ENCODE measurements around the gene TREX2. TPM values are rescaled to one million over a fixed set of nuclear protein-coding genes. Genes with fewer than 3 reads are reported as not detected.

The TREX2 gene
- total and polyA plus RNA-seq, 12 donors: 0.28 to 4.3 (median 1.1) TPM; not detected in 2

GRCh38 chrX:153435845-153436244 is 10.0 kb downstream of the TREX2 start:
- Histone ChIP-seq H3K4me3 (no peak overlapping the region), H3K4me1 (replicated peaks in 1 of 2) (no peaks in the 10 kb centered on the region), H3K36me3 (replicated peaks in 1 of 2) (no peaks in the 10 kb centered on the region), H3K27me3 (no peaks in the 10 kb centered on the region), H3K27ac (no peak overlapping the region), H3K9me3 (replicated peaks in 1 of 3) (peaks cover 0 to 1% (median 0%) of the 10 kb centered on the region in 3 donors)
- TF ChIP-seq CTCF (IDR thresholded peaks at IDR 0.05) (no peak), POLR2A (IDR thresholded peaks at IDR 0.05) (no peak)
- WGBS, 4 donors: 56 to 67% (median 62%) methylated on average over 3 of the region's 3 CpGs
- intact Hi-C loops (cut with DNase I): no loop called here
- no peak for DNase-seq

- no peak for TF ChIP-seq CTCF (IDR thresholded peaks at IDR 0.05)
- no peak for TF ChIP-seq POLR2A (IDR thresholded peaks at IDR 0.05)
- no peaks in the 10 kb centered on the region for H3K27me3 ChIP-seq
- intact Hi-C loops (cut with DNase I): no loop called here
Measured at GRCh38 chrX:153434801-153435200, 11.1 kb downstream of the TREX2 start.

GRCh38 chrX:153433781-153434285 is 12.0 kb downstream of the TREX2 start:
- no peak overlapping the region for H3K4me3 ChIP-seq
- H3K27ac ChIP-seq: no peak overlapping the region
- intact Hi-C loops (cut with DNase I): no loop called here
- H3K9me3 ChIP-seq (replicated peaks in 1 of 3): peaks cover 0 to 3% (median 0%) of the 10 kb centered on the region in 3 donors
- TF ChIP-seq CTCF (IDR thresholded peaks at IDR 0.05) (no peak), POLR2A (IDR thresholded peaks at IDR 0.05) (no peak)
- 87 to 92% (median 89%) methylated on average over 12 to 17 of the region's 17 CpGs; no CpG with 5 or more reads in 1 of the 4 donors for WGBS, 4 donors
- no peaks in the 10 kb centered on the region for H3K27me3 ChIP-seq
- no peak for DNase-seq
- no peaks in the 10 kb centered on the region for H3K36me3 ChIP-seq (replicated peaks in 1 of 2)
- no peaks in the 10 kb centered on the region for H3K4me1 ChIP-seq (replicated peaks in 1 of 2)

More at GRCh38 chrX:153434801-153435200, 11.1 kb downstream of the TREX2 start:
- Histone ChIP-seq H3K4me1 (replicated peaks in 1 of 2) (no peaks in the 10 kb centered on the region), H3K9me3 (replicated peaks in 1 of 3) (peaks cover 0 to 3% (median 0%) of the 10 kb centered on the region in 3 donors), H3K36me3 (replicated peaks in 1 of 2) (no peaks in the 10 kb centered on the region), H3K4me3 (no peak overlapping the region), H3K27ac (no peak overlapping the region)
- no peak for DNase-seq
- WGBS, 4 donors: 80 to 97% (median 87%) methylated on average over 7 to 8 of the region's 8 CpGs

GRCh38 chrX:153433161-153433680 is 12.6 kb downstream of the TREX2 start:
- Histone ChIP-seq H3K27me3 (no peaks in the 10 kb centered on the region), H3K4me1 (replicated peaks in 1 of 2) (no peaks in the 10 kb centered on the region), H3K9me3 (replicated peaks in 1 of 3) (peaks cover 0 to 3% (median 0%) of the 10 kb centered on the region in 3 donors), H3K36me3 (replicated peaks in 1 of 2) (no peaks in the 10 kb centered on the region), H3K27ac (no peak overlapping the region), H3K4me3 (no peak overlapping the region)
- intact Hi-C loops (cut with DNase I): no loop called here
- TF ChIP-seq POLR2A (IDR thresholded peaks at IDR 0.05) (no peak), CTCF (IDR thresholded peaks at IDR 0.05) (no peak)
- 74 to 89% (median 89%) methylated on average over 5 to 12 of the region's 12 CpGs; no CpG with 5 or more reads in 1 of the 4 donors for WGBS, 4 donors
- no peak for DNase-seq
